ENCODE measurements around the gene VAV3. TPM values are rescaled to one million over a fixed set of nuclear protein-coding genes. Genes with fewer than 3 reads are reported as not detected.

The VAV3 gene
- polyA plus RNA-seq, 4 donors = 114 to 148 (median 128) TPM

DNA sequence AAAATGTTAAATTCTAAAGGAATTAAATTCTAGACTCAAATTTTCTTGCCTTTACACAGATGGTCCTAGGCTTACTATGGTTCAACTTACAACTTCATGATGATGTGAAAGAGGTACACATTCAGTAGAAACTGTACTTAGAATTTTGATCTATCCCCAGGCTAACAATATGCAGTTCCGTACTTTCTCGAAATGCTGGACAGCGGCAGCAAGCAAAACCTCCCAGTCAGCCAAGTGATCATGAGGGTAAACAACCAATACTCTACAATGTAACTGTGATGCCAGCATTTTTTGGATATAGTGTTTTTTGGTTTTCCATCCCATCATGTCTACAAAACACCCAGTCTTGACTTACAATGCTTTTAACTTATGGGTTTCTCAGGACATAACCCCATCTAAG lies 25.7 kb downstream of the VAV3 start:
- DNase-seq (ENCODE audit: low read depth in 4 of 4, low spot score in 2 of 4) = no peak

DNA sequence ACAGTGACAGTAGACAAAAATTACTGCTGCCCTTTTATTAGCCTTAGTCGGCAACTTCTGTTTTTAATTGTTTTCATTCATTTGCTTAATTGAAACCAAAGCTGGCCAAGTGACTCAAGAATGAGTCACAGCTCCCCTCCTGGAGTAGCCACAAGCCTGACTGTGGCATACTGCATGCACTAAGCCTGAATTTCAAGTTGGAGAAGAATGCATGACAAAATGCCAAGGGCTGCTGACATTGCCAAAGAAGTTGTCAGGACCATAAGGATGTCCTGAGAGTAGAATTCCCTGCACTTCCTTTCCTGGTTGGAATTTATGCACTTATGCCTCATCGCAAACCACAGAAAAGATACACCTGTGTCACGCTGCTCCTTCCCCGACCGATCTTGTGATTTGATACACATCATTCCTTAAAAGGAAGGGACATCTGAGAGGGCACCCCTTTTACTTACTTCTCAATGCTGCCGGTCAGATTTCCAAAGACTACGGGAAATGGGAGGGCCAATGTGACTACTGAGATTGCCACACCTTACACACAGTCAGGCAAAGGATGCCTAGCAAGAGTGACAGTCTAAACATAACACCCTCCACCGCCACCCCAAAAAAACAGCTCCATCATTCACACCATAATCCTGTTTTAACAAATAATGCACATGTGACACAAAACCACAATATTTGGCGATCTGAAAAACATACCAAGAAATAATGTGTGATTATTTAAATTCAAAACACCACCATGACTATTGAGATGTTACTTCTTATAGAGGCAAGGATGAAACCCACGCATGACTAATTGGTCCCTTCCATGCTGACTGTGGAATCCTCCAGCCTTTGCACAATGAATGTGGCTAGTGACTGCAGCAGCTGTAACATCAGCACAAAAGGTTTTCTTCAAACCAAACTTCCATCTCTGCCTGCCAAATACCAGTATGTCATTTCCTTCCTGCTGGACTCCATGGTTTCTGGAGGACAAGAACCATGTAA lies 28.2 kb downstream of the VAV3 start:
- no peak for DNase-seq (ENCODE audit: low read depth in 4 of 4, low spot score in 2 of 4)

DNA sequence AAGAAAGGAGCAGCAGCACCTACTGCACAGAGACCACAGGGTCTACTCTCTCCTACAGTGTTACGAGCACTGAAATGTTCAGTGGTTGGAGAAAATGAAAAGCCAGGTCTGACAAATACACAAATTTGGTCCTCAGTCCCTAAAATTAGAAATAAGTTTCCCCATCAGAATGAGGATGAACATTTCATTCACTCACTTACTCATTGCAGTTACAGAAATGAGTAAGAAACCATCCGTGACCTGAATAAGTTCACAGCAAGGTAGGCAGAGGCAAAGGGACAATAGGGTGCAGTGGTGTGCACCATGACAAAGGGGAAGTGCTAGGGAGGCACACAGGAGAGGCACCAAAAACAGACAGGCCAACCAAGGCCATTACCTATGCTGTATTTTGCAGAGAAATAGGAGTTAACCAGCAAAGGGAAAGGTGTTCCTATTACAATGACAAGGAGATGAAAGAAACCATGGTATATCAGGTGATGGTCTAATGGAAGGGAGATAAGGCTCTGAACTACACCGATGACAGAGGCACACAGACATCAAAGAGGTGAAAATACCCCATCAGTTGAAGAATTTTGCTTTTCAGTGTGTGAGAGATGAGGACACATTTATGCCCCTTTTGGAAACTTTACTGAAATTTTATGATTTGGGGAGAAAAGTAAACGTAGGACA lies 29.4 kb downstream of the VAV3 start:
- no peak for DNase-seq (ENCODE audit: low read depth in 4 of 4, low spot score in 2 of 4)

DNA sequence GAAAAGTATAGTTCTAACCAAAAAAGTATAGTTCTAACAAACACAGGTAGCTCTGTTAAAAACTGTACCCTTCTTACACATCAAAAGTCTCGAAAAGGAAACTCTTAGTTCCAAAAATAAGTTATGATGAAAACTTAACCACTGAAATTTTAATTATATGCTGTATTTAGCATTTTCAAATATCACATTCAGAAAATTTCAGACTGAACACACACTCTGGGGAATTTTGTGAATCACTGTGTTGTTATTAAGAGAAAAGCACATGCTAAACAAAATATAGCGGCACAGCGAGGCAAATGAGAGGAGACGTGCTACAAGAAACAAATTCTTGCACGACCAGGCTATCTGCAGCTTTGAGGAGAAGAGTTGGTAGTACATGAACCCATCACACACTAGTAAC lies 30.4 kb downstream of the VAV3 start:
- no peak for DNase-seq (ENCODE audit: low read depth in 4 of 4, low spot score in 2 of 4)

DNA sequence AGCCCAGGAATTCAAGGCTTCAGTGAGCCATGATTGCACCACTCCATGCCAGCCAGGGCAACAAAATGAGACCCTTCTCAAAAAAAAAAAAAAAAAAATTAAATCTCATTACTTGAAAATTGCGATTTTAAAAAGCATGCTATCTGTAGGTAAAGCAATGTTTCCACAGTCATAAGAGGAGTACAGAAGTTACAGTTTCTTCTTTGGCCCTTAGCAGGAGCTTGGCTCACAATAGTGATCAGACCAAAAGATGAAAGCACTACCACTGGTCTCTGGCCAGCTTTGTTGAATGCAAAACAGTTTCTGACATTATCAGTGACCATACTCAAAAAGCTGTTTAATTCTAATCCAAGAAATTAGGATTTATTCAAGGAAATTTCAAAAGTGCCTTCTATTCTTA lies 31.2 kb downstream of the VAV3 start:
- DNase-seq (ENCODE audit: low read depth in 4 of 4, low spot score in 2 of 4) = no peak

DNA sequence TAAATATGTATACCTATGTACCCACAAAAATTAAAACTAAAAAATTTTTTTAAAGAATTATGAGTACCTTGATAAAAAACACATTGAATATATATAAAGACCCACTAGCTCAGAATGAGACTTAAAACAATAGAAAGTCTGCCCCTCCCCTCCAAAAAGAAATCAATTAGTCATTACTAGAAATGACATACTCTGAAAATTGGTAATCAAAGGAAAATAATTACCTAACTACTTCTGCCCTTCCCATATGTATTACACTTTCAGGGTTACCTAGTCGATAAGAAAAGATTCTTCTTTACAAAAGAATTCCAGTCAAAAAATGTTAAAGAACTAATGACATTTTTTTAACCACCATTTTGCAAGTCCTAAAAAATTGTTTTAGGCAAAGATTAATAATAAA lies 34.7 kb downstream of the VAV3 start:
- no peak for DNase-seq (ENCODE audit: low read depth in 4 of 4, low spot score in 2 of 4)

DNA sequence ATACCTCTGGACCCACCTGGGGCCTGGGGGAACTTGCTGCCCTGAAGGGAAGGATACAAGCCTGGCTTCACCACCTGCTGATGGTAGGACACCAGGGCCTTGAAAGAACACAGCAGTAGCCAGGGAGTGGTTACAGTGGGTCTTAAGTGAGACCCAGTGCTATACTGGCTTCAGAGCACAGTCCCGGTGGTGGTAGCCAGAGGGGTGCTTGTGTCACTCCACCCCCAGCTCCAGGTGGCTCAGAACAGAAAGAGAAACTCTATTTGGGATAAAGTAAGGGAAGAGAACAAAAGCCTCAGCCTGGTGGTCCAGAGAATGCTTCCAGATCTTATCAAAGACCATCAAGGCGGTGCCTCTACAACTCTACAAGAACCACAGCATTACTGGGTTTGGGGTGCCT lies 37.2 kb downstream of the VAV3 start:
- no peak for DNase-seq (ENCODE audit: low read depth in 4 of 4, low spot score in 2 of 4)

DNA sequence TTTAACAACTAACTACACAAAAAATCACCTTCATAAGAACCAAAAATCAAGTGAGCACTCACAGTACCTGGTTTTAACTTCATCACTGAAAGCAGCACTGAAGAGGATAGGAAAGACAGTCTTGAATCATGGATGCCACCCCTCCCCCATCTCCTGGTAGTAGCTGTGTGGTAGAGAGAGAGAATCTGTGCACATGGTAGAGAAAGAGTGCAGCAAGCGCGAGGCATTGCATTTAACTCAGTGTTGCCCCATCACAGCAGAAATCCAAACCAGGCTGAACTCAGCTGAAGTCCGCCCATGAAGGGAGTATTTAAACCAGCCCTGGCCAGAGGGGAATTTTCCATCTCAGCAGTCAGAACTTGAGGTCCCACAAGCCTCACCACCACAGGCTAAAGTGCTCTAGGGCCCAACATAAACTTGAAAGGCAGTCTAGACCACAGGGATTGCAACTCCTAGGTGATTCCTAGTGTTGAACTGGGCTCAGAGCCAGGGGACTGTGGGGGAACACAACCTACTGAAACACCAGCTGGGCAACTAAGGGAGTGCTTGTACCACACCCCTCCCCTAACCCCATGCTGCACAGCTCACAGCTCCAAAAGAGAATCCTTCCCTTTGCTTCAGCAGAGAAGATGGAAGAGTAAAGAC lies 38.4 kb downstream of the VAV3 start:
- no peak for DNase-seq (ENCODE audit: low read depth in 4 of 4, low spot score in 2 of 4)

DNA sequence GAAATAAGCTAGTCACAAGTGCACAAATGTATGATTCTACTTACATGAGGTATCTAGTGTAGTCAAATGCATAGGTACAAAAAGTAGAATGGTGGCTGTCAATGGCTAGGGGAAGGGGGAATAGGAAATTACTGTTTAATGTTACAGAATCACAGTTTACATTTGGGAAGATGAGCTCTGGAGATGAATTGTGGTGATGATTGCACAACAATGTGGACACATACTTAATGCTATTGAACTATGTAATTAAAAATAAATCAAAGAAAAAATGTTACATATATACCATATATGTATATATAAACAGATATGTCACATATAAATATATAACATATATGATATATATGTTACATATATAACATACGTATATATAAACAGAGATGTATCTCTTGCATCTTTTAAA lies 39.4 kb downstream of the VAV3 start:
- no peak for DNase-seq (ENCODE audit: low read depth in 4 of 4, low spot score in 2 of 4)

DNA sequence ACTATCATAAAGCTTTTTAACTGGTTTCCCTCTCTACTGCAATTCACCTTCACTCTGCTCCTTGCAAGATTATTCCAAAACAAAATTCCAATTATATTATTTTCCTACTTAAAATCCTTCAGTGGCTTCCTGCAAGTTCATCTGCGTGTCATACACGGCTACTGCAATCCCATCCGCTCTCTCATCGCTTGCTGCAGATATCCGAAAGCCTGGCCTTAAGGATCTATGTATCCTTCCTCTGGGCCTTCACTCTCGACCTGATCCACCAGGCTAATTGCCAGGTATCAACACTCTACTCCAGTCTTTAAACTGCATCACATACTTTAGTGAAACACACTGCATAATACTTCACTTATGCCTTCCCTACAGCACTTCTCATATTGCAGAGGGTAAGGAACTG lies 44.0 kb downstream of the VAV3 start:
- DNase-seq (ENCODE audit: low read depth in 4 of 4, low spot score in 2 of 4) = no peak

DNA sequence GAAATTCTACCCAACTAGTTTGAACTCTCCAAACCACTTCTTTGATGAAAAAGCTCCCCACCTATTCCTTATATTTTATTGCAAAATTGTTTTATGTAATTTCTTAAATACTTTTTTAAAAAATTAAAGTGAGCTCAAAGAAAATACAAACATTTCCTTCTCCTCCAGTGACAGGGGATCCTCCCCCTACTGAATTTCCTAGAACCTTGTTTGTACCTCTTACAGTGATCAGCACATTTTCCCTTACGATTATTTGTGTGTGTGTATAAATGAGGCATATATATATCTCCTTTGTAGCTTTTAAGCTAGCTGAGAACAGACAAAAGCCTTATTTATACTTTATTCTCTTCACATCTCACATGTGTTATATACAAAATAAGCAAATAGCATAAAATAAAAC lies 44.4 kb downstream of the VAV3 start:
- DNase-seq (ENCODE audit: low read depth in 4 of 4, low spot score in 2 of 4) = no peak

DNA sequence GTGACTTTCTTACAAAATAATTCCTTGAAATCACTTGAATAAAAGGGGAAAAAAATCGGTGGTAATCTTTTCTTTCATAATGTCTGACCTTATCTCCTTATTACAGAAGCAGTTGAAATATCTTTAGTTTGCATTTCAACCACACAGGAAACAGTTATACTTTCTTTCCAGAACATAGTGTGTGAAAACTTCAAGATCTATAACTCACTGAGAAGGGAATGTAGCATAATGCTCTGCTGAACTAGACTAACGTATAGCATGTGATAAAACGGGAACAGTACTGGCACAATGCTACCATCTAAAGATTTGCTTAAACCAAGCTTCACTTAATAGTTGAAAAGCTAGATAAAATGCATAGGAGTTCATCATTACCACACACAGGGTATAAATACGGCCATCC lies 45.0 kb downstream of the VAV3 start:
- DNase-seq (ENCODE audit: low read depth in 4 of 4, low spot score in 2 of 4) = no peak

DNA sequence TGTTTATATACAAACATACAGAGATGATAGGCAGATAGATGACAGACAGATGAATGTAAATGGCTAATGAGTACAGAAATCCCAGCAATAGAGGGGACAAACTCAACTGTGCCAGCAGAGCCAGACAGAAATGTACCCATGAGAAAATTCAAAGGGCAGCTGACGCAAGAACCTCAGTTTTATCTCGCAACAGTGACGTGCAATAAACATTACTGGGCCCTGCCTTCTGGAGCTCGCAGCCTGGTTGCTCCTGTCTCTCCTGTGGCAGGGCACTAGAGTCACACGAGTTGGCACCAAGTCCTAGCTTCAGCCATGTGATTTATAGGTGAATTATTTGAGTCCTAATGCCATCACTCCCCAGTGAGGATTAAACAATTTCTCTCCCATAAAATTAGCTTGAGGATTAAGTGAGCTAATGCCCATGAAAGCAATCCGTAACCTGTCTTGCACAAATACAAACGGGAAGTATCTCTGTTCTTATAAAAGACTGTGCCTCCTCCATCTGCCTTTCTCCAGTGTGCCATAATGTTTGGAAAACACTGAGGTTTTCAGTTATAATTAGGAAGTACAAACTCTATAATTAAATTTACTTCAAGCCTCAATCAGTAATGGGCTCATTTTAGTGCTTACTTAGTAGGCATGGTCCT lies 50.7 kb downstream of the VAV3 start:
- DNase-seq (ENCODE audit: low read depth in 4 of 4, low spot score in 2 of 4) = no peak

DNA sequence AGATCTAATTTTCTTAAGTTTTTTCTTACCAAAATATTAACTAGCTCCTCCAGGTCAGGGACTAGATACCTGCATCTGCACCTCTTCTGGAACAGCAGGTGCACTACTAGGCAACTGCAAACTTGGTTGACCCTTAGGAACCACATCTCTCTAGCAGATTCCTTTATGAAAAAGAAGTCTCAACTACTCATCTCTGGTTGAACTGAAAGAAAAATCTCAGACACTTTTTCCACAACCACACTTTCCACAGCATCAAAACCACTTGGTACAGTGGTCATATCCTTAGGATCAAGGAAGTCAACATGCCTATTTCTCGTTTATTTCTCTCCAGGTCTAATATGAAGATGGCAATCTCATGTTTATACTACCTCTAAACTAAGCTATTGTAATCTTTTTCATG lies 52.3 kb downstream of the VAV3 start:
- no peak for DNase-seq (ENCODE audit: low read depth in 4 of 4, low spot score in 2 of 4)

DNA sequence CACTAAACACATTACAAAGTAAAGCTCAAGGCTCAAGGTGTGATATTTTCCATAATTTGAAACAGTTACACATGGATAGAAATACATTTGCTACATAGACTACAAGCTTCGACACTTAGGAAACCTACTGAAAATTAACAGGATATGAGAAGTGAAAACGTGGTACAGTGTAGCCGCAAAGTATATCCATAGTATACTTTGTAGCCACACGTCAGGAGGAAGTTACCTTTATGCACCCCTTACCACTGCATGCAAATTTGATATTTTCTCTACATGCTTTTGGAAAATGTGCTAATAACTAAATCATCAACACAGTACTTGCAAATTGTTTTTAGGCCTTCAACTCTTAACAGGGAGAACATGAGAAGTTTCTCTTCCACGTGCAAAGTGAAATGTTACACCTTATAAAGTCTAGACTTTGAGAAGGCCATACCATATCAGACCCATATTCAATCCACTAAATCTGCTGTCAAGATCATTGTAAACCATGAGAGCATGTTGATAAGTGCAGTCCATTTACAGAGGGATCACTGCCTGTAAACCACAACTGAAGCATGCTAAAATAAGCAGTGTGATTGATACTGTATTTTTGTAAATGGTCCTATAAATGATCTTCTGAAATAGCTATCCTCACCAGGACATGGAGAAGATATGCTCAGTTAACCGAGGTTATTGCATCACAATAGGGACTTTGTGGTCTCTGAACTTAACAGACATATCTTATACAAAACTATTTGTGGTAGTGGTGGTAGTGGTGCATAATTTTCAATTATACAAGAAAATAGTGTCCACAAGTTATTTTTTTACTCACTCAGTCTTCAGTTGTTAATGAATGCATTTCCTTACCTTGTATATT lies 64.7 kb downstream of the VAV3 start:
- no peak for DNase-seq (ENCODE audit: low read depth in 4 of 4, low spot score in 2 of 4)

DNA sequence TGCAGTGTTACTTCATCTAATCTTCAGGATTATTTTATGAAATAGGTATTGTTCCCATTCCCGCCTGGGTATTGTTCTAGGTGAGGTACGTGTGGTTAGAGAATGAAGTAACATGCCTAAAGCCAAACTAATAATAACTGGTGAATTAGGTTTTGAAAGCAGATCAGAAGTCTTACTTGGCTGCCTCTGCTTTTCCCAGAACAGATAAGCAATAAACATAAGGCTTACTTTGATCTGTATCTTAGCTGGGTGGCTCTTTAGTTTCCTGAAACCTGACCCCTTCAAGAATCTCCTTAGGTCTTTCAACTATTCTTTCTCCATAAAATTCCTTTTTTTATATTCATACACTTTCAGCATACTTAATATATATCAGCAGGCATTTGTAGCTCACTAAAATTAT lies 65.3 kb downstream of the VAV3 start:
- DNase-seq (ENCODE audit: low read depth in 4 of 4, low spot score in 2 of 4) = no peak

DNA sequence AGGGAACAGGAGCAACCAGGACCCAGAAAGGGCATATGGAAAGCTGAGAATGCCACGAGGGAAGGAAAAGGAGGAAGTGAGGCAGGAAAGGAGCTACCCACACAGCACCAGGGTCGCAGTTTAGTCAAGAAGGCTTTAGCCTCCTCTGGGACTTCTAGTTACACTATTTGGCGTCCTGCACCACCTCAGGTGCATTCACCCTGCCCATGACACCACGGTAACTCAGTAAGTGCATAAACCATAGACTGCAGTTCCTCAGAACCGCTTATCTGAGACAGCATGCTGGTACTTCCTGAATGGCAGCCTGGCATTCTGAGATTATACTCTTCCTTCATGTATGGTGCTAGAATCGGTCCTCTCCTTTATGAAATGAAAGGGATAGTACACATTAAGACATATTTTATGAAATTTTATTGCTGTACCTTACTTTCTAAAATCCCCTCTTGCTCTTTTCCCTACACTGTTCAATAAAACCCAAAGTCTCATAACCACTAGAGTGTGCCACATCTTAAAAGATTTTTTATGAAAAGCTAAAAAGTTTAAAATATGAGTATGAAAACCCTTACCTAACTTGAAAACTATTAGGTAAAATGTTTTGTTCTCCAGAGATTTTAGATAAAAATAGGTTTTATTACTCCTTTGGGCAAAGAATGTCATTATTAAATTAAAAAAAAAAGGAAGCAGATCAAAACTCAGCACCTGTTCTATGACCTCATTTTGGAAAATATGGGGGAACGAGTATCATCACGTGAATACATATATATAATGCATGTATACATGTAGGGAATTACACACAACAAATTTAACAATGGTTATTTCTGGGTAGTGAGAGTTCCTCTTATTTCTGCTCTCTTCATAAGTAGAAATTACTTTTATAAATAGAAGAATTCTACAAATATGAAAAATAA lies 67.3 kb downstream of the VAV3 start:
- no peak for DNase-seq (ENCODE audit: low read depth in 4 of 4, low spot score in 2 of 4)

DNA sequence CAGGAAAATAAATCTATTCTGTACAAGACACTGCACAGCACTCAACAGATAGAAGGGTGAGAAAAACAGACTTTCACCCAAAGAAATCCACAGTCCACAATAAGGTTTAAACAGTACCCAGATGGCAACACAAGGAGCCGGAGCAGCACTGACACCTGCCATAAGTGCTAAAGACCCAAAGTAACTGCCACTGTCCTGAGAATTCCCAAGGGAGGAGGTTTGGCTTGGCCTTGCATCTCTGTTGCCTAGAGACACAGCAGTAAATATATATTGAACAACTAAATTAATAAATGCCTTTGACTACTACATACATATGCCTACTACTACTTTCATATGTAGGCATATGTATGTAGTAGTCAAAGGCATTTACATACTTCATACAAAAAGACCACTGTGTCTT lies 68.0 kb downstream of the VAV3 start:
- no peak for DNase-seq (ENCODE audit: low read depth in 4 of 4, low spot score in 2 of 4)

DNA sequence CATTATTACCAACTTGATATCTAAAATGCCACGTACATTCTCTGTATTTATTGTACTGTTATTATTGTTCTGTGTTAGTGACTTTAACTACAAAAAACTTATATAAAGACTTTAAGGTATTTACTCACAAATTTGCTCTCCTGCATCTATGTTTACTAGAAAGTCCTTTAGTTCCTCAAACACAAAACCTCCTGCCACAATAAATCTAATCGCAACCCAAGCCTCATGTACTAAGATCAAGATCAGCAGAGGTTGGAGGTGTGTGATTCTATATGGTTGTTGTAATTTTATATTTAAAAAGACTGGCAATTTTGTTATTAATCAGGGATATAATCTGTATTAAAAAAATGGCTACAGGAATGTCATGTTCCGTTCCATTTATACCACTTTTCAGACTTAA lies 68.6 kb downstream of the VAV3 start:
- no peak for DNase-seq (ENCODE audit: low read depth in 4 of 4, low spot score in 2 of 4)

Data from left renal cortex interstitium (tissue), 4 donors.